H1 (cell line): ENCODE results near the gene CHN2. TPM values are rescaled to one million over a fixed set of nuclear protein-coding genes. Genes with fewer than 3 reads are reported as not detected.

Experiments used
- CTCF ChIA-PET: fragments of 300-600 bp; sonication (Branson Sonifier 250); formaldehyde crosslinking; loops from one replicate; lab custom pipeline; 2021; ENCODE audit not compliant: partially characterized antibody; lab: Charles Lee
- POLR2A ChIA-PET: fragments of 300-600 bp; sonication (Branson Sonifier 250); formaldehyde crosslinking; loops from one replicate; lab custom pipeline; 2021; ENCODE audit warnings: inconsistent platforms; ENCODE audit not compliant: partially characterized antibody; lab: Charles Lee
- DNase-seq, 2 experiments: peaks; one replicate each; pipeline versions ENCODE4 v3.0.0 to v3.0.0-alpha.2; 2010 to 2022; ENCODE audit warnings: low spot score in 2 of 2, low read depth in 1 of 2, mixed read lengths in 1 of 2
- FAIRE-seq: peaks from 2 replicates; lab custom pipeline; 2011; peaks lifted over from hg19 to GRCh38; lab: Jason Lieb, UNC
- H2AFZ ChIP-seq: 2 replicates; pipeline ENCODE4 v1.8.1; 2012; ENCODE audit warnings: low read length, inconsistent platforms
- H2AK5ac ChIP-seq: 2 replicates; pipeline ENCODE4 v1.6.1; 2013; ENCODE audit warnings: low read depth, low read length
- H2BK120ac ChIP-seq: replicated peaks from 2 replicates; pipeline ENCODE3; 2013; ENCODE audit warnings: low read depth, low read length, inconsistent platforms
- H2BK12ac ChIP-seq: 2 replicates; pipeline ENCODE4 v1.6.1; 2013; ENCODE audit warnings: low read depth, low read length
- H2BK15ac ChIP-seq: 2 replicates; pipeline ENCODE4 v1.6.1; 2013; ENCODE audit warnings: low read length
- H2BK20ac ChIP-seq: 2 replicates; pipeline ENCODE4 v1.6.1; 2013; ENCODE audit warnings: low read length
- H2BK5ac ChIP-seq: 2 replicates; pipeline ENCODE4 v1.6.1; 2013; ENCODE audit warnings: low read depth, low read length
- H3K14ac ChIP-seq: 2 replicates; pipeline ENCODE4 v1.6.1; 2013; ENCODE audit warnings: inconsistent platforms; ENCODE audit not compliant: insufficient read length
- H3K18ac ChIP-seq: 2 replicates; pipeline ENCODE4 v1.6.1; 2013; ENCODE audit warnings: low read length; ENCODE audit errors: extremely low read depth
- H3K23ac ChIP-seq: 2 replicates; pipeline ENCODE4 v1.6.1; 2013; ENCODE audit warnings: inconsistent platforms; ENCODE audit not compliant: insufficient read length
- H3K23me2 ChIP-seq: 2 replicates; pipeline ENCODE4 v1.6.1; 2013; ENCODE audit warnings: low read depth, low read length
- H3K27ac ChIP-seq: 2 replicates; pipeline ENCODE4 v1.6.1; 2011; ENCODE audit warnings: low read depth, low read length, inconsistent platforms
- H3K27me3 ChIP-seq, 4 experiments: replicated peaks in 1 of 4; 1 replicate in 1 of 4; 2 replicates in 3 of 4; pipeline versions ENCODE4 v1.6.1 to v1.8.1; 2011 to 2013; ENCODE audit warnings: low read length in 3 of 4, mild to moderate bottlenecking in 3 of 4, inconsistent platforms in 2 of 4, mixed read lengths in 2 of 4, moderate library complexity in 1 of 4; ENCODE audit not compliant: control insufficient read depth in 3 of 4, insufficient read depth in 3 of 4; ENCODE audit errors: extremely low read depth in 1 of 4
- H3K36me3 ChIP-seq, 4 experiments: 2 replicates each; pipeline versions ENCODE4 v1.6.1 to v1.8.1; 2011 to 2013; ENCODE audit warnings: mild to moderate bottlenecking in 4 of 4, low read length in 3 of 4, moderate library complexity in 2 of 4, control low read depth in 1 of 4, inconsistent platforms in 1 of 4; ENCODE audit not compliant: insufficient read depth in 4 of 4, control insufficient read depth in 2 of 4
- H3K4ac ChIP-seq: replicated peaks from 2 replicates; pipeline ENCODE3; 2013; ENCODE audit warnings: low read length, low read depth, mixed read lengths, inconsistent platforms; ENCODE audit not compliant: insufficient read length
- H3K4me1 ChIP-seq, 4 experiments: replicated peaks in 1 of 4; 1 replicate in 1 of 4; 2 replicates in 3 of 4; pipeline versions ENCODE4 v1.6.1 to v1.8.1; 2011 to 2013; ENCODE audit warnings: low read length in 3 of 4, inconsistent platforms in 2 of 4, mixed read lengths in 1 of 4; ENCODE audit not compliant: insufficient read depth in 4 of 4, control insufficient read depth in 3 of 4
- H3K4me2 ChIP-seq, 2 experiments: 2 replicates each; pipeline versions ENCODE4 v1.6.1 to v1.8.1; 2011 to 2013; ENCODE audit warnings: low read depth in 2 of 2, low read length in 2 of 2, control low read depth in 1 of 2, inconsistent platforms in 1 of 2, mild to moderate bottlenecking in 1 of 2; ENCODE audit not compliant: insufficient read depth in 1 of 2
- H3K4me3 ChIP-seq, 4 experiments: fragments of 200-600, 300-600 bp in 1 of 4; sonication (generic), shearing (Covaris generic), sonication (Bioruptor Twin) in 1 of 4; 2 replicates each; pipeline versions ENCODE4 v1.5.1 to v1.8.1; 2011 to 2016; ENCODE audit warnings: low read length in 4 of 4, low read depth in 3 of 4, control low read depth in 2 of 4, inconsistent platforms in 2 of 4, mild to moderate bottlenecking in 2 of 4, mixed read lengths in 1 of 4, moderate library complexity in 1 of 4; ENCODE audit not compliant: insufficient read depth in 2 of 4; ENCODE audit errors: extremely low read depth in 1 of 4
- H3K56ac ChIP-seq: replicated peaks from 2 replicates; pipeline ENCODE3; 2013; ENCODE audit warnings: low read depth, mild to moderate bottlenecking, mixed read lengths, low read length, inconsistent platforms; ENCODE audit not compliant: insufficient read length
- H3K79me1 ChIP-seq: 2 replicates; pipeline ENCODE4 v1.6.1; 2013; ENCODE audit warnings: low read depth, low read length, control low read depth
- H3K79me2 ChIP-seq, 2 experiments: 2 replicates each; pipeline versions ENCODE4 v1.6.1 to v1.8.1; 2012 to 2013; ENCODE audit warnings: low read length in 2 of 2, mild to moderate bottlenecking in 2 of 2, inconsistent platforms in 1 of 2; ENCODE audit not compliant: insufficient read depth in 2 of 2, control insufficient read depth in 1 of 2
- H3K9ac ChIP-seq, 4 experiments: replicated peaks in 1 of 4; 1 replicate in 1 of 4; 2 replicates in 3 of 4; pipeline versions ENCODE4 v1.6.1 to v1.8.1; 2011 to 2013; ENCODE audit warnings: low read depth in 3 of 4, low read length in 3 of 4, control low read depth in 2 of 4, mild to moderate bottlenecking in 2 of 4, moderate library complexity in 2 of 4, inconsistent platforms in 1 of 4; ENCODE audit errors: extremely low read depth in 1 of 4
- H3K9me3 ChIP-seq, 2 experiments: 2 replicates each; pipeline versions ENCODE4 v1.6.1 to v1.8.1; 2012 to 2013; ENCODE audit warnings: mild to moderate bottlenecking in 2 of 2, moderate library complexity in 2 of 2, control low read depth in 1 of 2, inconsistent platforms in 1 of 2, low read depth in 1 of 2, low read length in 1 of 2, mixed read lengths in 1 of 2; ENCODE audit not compliant: insufficient read depth in 2 of 2
- H4K20me1 ChIP-seq, 2 experiments: replicated peaks in 1 of 2; 2 replicates each; pipeline versions ENCODE3 to v1.8.1; 2011 to 2013; ENCODE audit warnings: inconsistent platforms in 2 of 2, low read length in 2 of 2, mild to moderate bottlenecking in 1 of 2; ENCODE audit not compliant: insufficient read depth in 2 of 2, control insufficient read depth in 1 of 2
- H4K5ac ChIP-seq: 2 replicates; pipeline ENCODE4 v1.6.1; 2013; ENCODE audit warnings: low read length, low read depth, mixed read lengths, inconsistent platforms; ENCODE audit not compliant: insufficient read length
- H4K8ac ChIP-seq: 2 replicates; pipeline ENCODE4 v1.8.0; 2013; ENCODE audit warnings: mild to moderate bottlenecking, moderate library complexity, low read length, inconsistent platforms; ENCODE audit not compliant: insufficient read depth; ENCODE audit errors: extremely low read depth
- H4K91ac ChIP-seq: replicated peaks from 2 replicates; pipeline ENCODE3; 2013; ENCODE audit warnings: low read length, mixed read lengths, inconsistent platforms; ENCODE audit not compliant: insufficient read length
- CTBP2 ChIP-seq: IDR thresholded peaks from 2 replicates; pipeline ENCODE4 v1.7.0; 2011; ENCODE audit warnings: borderline replicate concordance, mild to moderate bottlenecking, moderate library complexity, mixed read lengths, low read length; ENCODE audit not compliant: insufficient read depth, insufficient read length
- NANOG ChIP-seq: IDR thresholded peaks from 2 replicates; pipeline ENCODE4 v1.6.1; 2011; ENCODE audit warnings: low read length, low read depth, mild to moderate bottlenecking, inconsistent platforms; ENCODE audit not compliant: insufficient read depth, poor library complexity, severe bottlenecking
- RFX5 ChIP-seq: IDR thresholded peaks from 2 replicates; pipeline ENCODE4 v1.6.1; 2011; ENCODE audit warnings: low read depth, low read length, improper control_type of control experiment, borderline replicate concordance
- SP4 ChIP-seq: IDR thresholded peaks from 2 replicates; pipeline ENCODE4 v1.6.1; 2012; ENCODE audit warnings: low read length, inconsistent platforms
- TBP ChIP-seq: IDR thresholded peaks from 2 replicates; pipeline ENCODE4 v1.6.1; 2011; ENCODE audit warnings: low read depth, low read length, improper control_type of control experiment
- WGBS, 2 experiments: shearing (Covaris generic) in 1 of 2; methylation state at CpG; one replicate each; pipeline versions ENCODE4 v1.1.6 to v1.1.7; 2013 to 2015; ENCODE audit warnings: low lambda C conversion rate in 2 of 2, mixed read lengths in 2 of 2, inconsistent platforms in 1 of 2, low coverage in 1 of 2, missing lambda C conversion rate in 1 of 2; ENCODE audit not compliant: insufficient replicate concordance in 2 of 2, insufficient coverage in 1 of 2, insufficient read length in 1 of 2; ENCODE audit errors: extremely low coverage in 1 of 2, missing lambda C conversion rate in 1 of 2; 5-methylcytosine and 5-hydroxymethylcytosine counted together
- polyA plus RNA-seq, 7 experiments: library from polyadenylated mRNA; depleted of rRNA in 3 of 7; stranded (reverse) in 5 of 7; unstranded in 2 of 7; fragments of >200 nt in 5 of 7; fragments of 200-250 nt in 2 of 7; gene quantifications; 1 replicate in 5 of 7; 2 replicates in 1 of 7; 4 replicates in 1 of 7; pipeline versions ENCODE4 v1.2.1 to v1.2.3, GENCODE V29; 2011 to 2013; ENCODE audit warnings: missing spikeins in 2 of 7, mixed read lengths in 2 of 7
- total RNA-seq: library from RNA; stranded (reverse); fragmentation: NEBNext Ultra II Directional; extraction: Animal tissue kit (Norgen Biotek cat#: 25700); gene quantifications from 2 replicates; pipeline ENCODE4 v1.2.1, GENCODE V29; 2021

Gene CHN2
- total and polyA plus RNA-seq, 2 of the 8 experiments (the other 6 are each of a cell fraction or from before 2014, with no cell fraction given), result 2.9 to 4.8 TPM

GRCh38 chr7:29290829-29291228 is 96.3 kb downstream of the CHN2 start:
- Histone ChIP-seq H3K9me3 (no peaks in the 10 kb centered on the region), H4K8ac (no peak overlapping the region), H3K79me2 (no peaks in the 10 kb centered on the region), H3K27me3 (no peaks in the 10 kb centered on the region), H4K5ac (no peak overlapping the region), H2AFZ (no peak overlapping the region), H3K23me2 (no peaks in the 10 kb centered on the region), H2AK5ac (no peak overlapping the region), H3K4ac (no peak overlapping the region), H3K4me2 (no peak overlapping the region), H4K20me1 (no peaks in the 10 kb centered on the region), H3K9ac (no peak overlapping the region), H3K79me1 (no peaks in the 10 kb centered on the region), H3K23ac (no peak overlapping the region), H3K36me3 (no peaks in the 10 kb centered on the region), H3K18ac (no peak overlapping the region), H2BK12ac (peak overlapping the region; percentile 19; the same call in 1 of the 2 replicates), H3K4me1 (peaks cover 9 to 25% (median 23%) of the 10 kb centered on the region in 4 experiments), H2BK15ac (no peak overlapping the region), H3K56ac (no peak overlapping the region), H2BK120ac (no peak overlapping the region), H3K14ac (no peak overlapping the region), H3K4me3 (no peak overlapping the region), H3K27ac (no peak overlapping the region), H2BK5ac (no peak overlapping the region), H4K91ac (no peak overlapping the region), H2BK20ac (no peak overlapping the region)
- TF ChIP-seq RFX5 (no peak), CTBP2 (no peak), SP4 (no peak), NANOG (no peak), TBP (no peak)
- FAIRE-seq (no peak), DNase-seq (no peak)
- ChIA-PET POLR2A (no interaction called here), CTCF (interaction anchor here (10.9 kb wide), 1 partner anchor 8 kb away, joined by 67 read pairs; no protein-coding TSS in a partner anchor)
- WGBS, 2 experiments, result 85% methylated on average over 6 of the region's 6 CpGs; no CpG with 5 or more reads in 1 of the 2 experiments
